Heart left ventricle (tissue), 13 donors: ENCODE measurements around the gene INTS13.

Source experiments
- CTCF ChIP-seq, 12 donors: fragments of 200-600 bp; sonication (generic) in 4 of 12; IDR thresholded peaks; one replicate each; pipeline versions ENCODE4 v1.5.0 to v1.8.0; 2018 to 2022; ENCODE audit warnings: antibody characterized with exemption in 12 of 12, mild to moderate bottlenecking in 5 of 12
- POLR2A ChIP-seq, 2 donors: fragments of 450-650 bp; IDR thresholded peaks; one replicate each; pipeline ENCODE4 v1.6.1; 2017; ENCODE audit warnings: antibody characterized with exemption in 2 of 2, mild to moderate bottlenecking in 2 of 2, moderate library complexity in 2 of 2
- donor health status: ischemic (EF 13 %, LVEDD 7.1; RV severe dilation, severe dysfunction).
- donor health status: DM: no; HTN: yes; CAD: no.
- donor health status: DM: no; HTN: no; CAD: no.
- donor health status: ischemic (EF 25% LVEDD 6.9; RV normal size, moderate dysfunction).
- donor health status: ischemic (EF 25% LVEDD 5.7; RV mildly dilated, moderate dysfunction).
- donor health status: ischemic (EF 35%, LVEDD 5.7; RV mildly dilated, moderate dysfunction).
- donor health status: nonischemic (EF 11% LVEDD 7.7; RV severe dilation, severe dysfunction).
- donor health status: DM: yes; HTN: yes; CAD: no.
- donor health status: PGD.
- donor health status: ischemic (EF 29% LVEDD 5.4; RV normal size, mild dysfunction).
- donor health status: nonischemic (EF 23%, LVEDD 6.1; RV moderate dilation, normal function).

- TF ChIP-seq POLR2A (IDR thresholded peaks at IDR 0.05) (no peak), CTCF (IDR thresholded peaks at IDR 0.05) (no peak)
Observed at GRCh38 chr12:26921886-26922285, 15.9 kb downstream of the INTS13 start.
